ENCODE results near the gene CFAP299.

GRCh38 chr4:80926446-80926845 lies 590.9 kb downstream of the CFAP299 start:
- TF ChIP-seq, protein P1, sequence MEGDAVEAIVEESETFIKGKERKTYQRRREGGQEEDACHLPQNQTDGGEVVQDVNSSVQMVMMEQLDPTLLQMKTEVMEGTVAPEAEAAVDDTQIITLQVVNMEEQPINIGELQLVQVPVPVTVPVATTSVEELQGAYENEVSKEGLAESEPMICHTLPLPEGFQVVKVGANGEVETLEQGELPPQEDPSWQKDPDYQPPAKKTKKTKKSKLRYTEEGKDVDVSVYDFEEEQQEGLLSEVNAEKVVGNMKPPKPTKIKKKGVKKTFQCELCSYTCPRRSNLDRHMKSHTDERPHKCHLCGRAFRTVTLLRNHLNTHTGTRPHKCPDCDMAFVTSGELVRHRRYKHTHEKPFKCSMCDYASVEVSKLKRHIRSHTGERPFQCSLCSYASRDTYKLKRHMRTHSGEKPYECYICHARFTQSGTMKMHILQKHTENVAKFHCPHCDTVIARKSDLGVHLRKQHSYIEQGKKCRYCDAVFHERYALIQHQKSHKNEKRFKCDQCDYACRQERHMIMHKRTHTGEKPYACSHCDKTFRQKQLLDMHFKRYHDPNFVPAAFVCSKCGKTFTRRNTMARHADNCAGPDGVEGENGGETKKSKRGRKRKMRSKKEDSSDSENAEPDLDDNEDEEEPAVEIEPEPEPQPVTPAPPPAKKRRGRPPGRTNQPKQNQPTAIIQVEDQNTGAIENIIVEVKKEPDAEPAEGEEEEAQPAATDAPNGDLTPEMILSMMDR (IDR thresholded peaks at IDR 0.05; ENCODE audit: low read depth, low read length, poor library complexity, severe bottlenecking): no peak
- no peak for TF ChIP-seq EZH2phosphoT487 (IDR thresholded peaks at IDR 0.05; ENCODE audit: borderline replicate concordance, low read length)

Measured in DOHH2 (cell line).